Endothelial cell (in vitro differentiated cells): ENCODE measurements around the gene MRRF. TPM values are rescaled to one million over a fixed set of nuclear protein-coding genes. Genes with fewer than 3 reads are reported as not detected.
"Not testable (repeated sequence)": the region's sequence is repeated elsewhere in the genome, so short reads cannot be mapped to it uniquely, and the experiment has no call there.

Experiments used
- DNase-seq: peaks from one replicate; pipeline ENCODE4 v3.0.0; 2021; ENCODE audit warnings: low spot score
- H3K27ac Mint-ChIP-seq: one replicate; pipeline ENCODE4 v1.8.0; 2021; ENCODE audit warnings: mixed read lengths, inconsistent platforms; ENCODE audit not compliant: unreplicated experiment
- H3K27me3 Mint-ChIP-seq: one replicate; pipeline ENCODE4 v1.8.0; 2021; ENCODE audit warnings: mild to moderate bottlenecking, moderate library complexity, mixed read lengths, inconsistent platforms; ENCODE audit not compliant: unreplicated experiment
- H3K36me3 Mint-ChIP-seq: one replicate; pipeline ENCODE4 v1.8.0; 2021; ENCODE audit warnings: mild to moderate bottlenecking, low read depth, mixed read lengths, inconsistent platforms; ENCODE audit not compliant: unreplicated experiment
- H3K4me1 Mint-ChIP-seq: one replicate; pipeline ENCODE4 v1.8.0; 2021; ENCODE audit warnings: mild to moderate bottlenecking, mixed read lengths, inconsistent platforms; ENCODE audit not compliant: unreplicated experiment
- H3K4me3 Mint-ChIP-seq: one replicate; pipeline ENCODE4 v1.8.0; 2021; ENCODE audit warnings: mild to moderate bottlenecking, mixed read lengths, inconsistent platforms; ENCODE audit not compliant: unreplicated experiment
- H3K9me3 Mint-ChIP-seq: one replicate; pipeline ENCODE4 v1.8.0; 2021; ENCODE audit warnings: mixed read lengths, inconsistent platforms; ENCODE audit not compliant: unreplicated experiment
- CTCF ChIP-seq: fragments of 200-600 bp; sonication (generic); IDR thresholded peaks from one replicate; pipeline ENCODE4 v1.5.0; 2021; ENCODE audit warnings: antibody characterized with exemption; ENCODE audit not compliant: unreplicated experiment
- total RNA-seq: library from RNA; stranded (reverse); fragmentation: NEBNext Ultra II Directional; extraction: Animal tissue kit (Norgen Biotek cat#: 25700); gene quantifications from one replicate; pipeline ENCODE4 v1.2.1, GENCODE V29; 2021; ENCODE audit not compliant: unreplicated experiment

Gene MRRF
- total RNA-seq, 1 donor from 2014 or later = 40.3 TPM

DNA sequence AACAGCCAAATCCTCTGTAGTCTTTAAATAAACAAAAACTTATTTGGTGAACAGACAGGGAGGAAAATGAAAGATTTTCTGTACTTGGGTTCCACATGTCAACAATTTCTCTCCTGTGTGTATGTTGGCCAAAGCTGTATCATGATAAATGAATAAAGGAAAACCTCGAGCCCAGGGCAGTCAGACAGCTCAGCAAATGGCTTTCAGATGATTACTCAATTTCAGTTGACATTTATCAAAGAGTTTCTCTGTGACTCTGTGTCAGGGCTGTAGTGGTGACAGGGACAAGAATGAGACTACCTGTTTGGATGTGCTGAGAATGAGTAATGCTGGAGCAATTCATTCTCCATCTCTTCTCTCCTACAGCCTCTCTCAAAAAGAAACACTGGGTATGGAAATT is 60.4 kb downstream of the MRRF start:
- H3K4me3 Mint-ChIP-seq = no peak overlapping the region
- H3K36me3 Mint-ChIP-seq = peaks cover 22% of the 10 kb centered on the region
- peaks cover 11% of the 10 kb centered on the region for H3K4me1 Mint-ChIP-seq

DNA sequence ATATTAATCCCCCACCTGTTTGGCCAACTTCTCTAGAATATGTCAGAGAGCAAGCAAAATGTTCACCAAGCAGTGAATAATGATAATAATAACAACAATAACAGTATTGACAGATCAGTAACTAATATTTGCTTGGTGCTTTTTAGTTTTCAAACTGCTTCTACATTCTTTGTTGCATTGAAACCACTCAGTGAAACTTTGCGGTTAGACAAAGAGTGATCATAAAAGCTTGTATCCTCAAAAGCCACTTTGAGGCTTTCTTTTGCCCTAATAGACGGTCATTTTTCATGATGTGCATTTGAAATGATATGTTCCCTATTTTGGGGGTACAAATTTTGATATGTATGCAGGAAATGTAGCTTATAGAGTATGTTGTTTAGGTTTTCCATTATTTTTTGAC is 62.5 kb downstream of the MRRF start:
- Mint-ChIP-seq H3K36me3 (peaks cover 25% of the 10 kb centered on the region), H3K4me1 (peaks cover 25% of the 10 kb centered on the region), H3K4me3 (no peak overlapping the region), H3K9me3 (no peaks in the 10 kb centered on the region), H3K27me3 (no peaks in the 10 kb centered on the region), H3K27ac (no peak overlapping the region)
- TF ChIP-seq CTCF = no peak
- DNase-seq = no peak

More for the DNA sequence above, 60.4 kb downstream of the MRRF start:
- H3K9me3 Mint-ChIP-seq = no peaks in the 10 kb centered on the region
- no peak for TF ChIP-seq CTCF
- no peak overlapping the region for H3K27ac Mint-ChIP-seq
- no peak for DNase-seq
- no peaks in the 10 kb centered on the region for H3K27me3 Mint-ChIP-seq

DNA sequence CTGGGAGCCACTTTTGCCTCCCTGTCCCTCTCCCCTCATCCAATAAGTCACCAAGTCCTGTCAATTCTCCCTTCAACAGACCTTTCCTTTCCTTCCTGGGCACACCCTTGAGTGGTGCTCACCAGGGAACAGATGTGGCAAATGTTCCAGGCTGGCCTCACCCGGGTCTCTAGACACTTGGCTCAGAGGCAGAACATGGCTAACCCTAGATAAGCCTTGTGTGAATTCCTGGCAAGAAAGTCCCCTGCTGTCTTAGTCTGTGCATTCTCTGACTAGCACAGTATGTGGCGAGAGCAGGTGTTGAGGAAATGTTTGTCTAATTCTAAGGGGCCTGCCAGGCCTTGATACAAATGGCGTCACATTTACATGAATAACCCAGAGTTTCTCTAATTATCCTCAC is 64.9 kb downstream of the MRRF start:
- Mint-ChIP-seq H3K27me3 (no peaks in the 10 kb centered on the region), H3K4me1 (peaks cover 41% of the 10 kb centered on the region), H3K9me3 (no peaks in the 10 kb centered on the region), H3K27ac (no peak overlapping the region), H3K4me3 (no peak overlapping the region), H3K36me3 (peaks cover 10% of the 10 kb centered on the region)
- no peak for TF ChIP-seq CTCF
- DNase-seq = no peak

DNA sequence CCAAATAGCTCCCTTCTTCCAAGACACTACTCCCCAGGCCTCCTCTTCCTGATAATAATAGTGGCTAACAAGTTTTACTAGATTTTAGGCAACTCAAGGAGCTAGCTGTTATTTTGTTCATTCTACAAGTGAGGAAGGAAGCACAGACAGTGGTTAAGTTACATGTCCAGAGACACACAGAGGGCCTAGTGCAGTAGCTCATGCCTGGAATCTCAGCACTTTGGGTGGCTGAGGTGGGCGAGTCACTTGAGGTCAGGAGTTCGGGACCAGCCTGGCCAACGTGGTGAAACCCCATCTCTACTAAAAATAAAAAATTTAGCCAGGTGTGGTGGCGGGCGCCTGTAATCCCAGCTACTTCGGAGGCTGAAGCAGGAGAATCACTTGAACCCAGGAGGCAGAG is 65.8 kb downstream of the MRRF start:
- DNase-seq, H3K27me3 Mint-ChIP-seq, H3K4me3 Mint-ChIP-seq, H3K9me3 Mint-ChIP-seq, H3K36me3 Mint-ChIP-seq, H3K27ac Mint-ChIP-seq: not testable (repeated sequence)
- H3K4me1 Mint-ChIP-seq = peaks cover 44% of the 10 kb centered on the region

DNA sequence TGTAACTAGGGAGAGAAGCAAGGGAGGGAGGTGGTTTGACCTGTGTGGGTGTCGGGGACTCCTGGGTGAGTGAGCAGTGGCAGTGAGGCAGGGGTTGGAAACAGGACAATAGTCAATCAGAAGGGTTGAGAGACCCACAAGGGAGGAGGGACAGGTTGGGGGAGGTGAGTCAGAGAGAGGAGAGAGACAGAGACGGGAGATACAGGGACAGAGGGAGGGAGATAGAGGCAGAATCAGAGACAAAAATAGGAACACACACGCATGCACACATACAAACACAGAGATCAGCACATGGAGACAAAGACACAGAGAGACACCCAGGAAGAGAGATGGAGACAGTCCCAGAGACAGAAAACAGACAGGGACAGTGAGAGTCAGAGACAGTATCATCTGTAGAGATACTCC is 66.8 kb downstream of the MRRF start:
- Mint-ChIP-seq H3K27me3 (peaks cover 1% of the 10 kb centered on the region), H3K4me3 (peak overlapping the region; percentile 74), H3K9me3 (no peaks in the 10 kb centered on the region), H3K36me3 (peaks cover 3% of the 10 kb centered on the region), H3K4me1 (peaks cover 53% of the 10 kb centered on the region), H3K27ac (peak overlapping the region; percentile 98)
- no peak for TF ChIP-seq CTCF
- no peak for DNase-seq

DNA sequence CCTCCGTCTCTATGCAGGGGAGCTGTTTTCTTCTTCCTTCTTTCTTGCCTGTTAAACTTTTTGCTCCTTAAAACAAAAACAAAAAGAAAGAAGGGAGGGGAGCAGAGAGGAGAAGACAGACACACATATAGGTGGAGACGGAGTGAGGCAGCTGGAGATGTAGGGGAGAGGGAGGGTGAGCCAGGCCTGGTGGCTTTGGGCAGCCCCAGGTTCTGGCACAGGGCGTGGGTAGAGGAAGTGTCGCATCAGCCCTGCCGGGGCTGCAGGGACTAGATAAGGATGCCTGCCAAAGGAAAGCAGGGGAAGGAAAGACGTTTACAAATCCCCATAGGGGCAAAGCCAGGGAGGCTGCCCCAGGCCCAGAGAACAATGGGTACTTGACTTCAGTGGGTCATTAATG is 67.4 kb downstream of the MRRF start:
- peaks cover 55% of the 10 kb centered on the region for H3K4me1 Mint-ChIP-seq
- peaks cover 3% of the 10 kb centered on the region for H3K36me3 Mint-ChIP-seq
- H3K27ac Mint-ChIP-seq = peak overlapping the region; percentile 98
- H3K9me3 Mint-ChIP-seq = no peaks in the 10 kb centered on the region
- DNase-seq = peak; percentile 51
- no peak for TF ChIP-seq CTCF
- H3K27me3 Mint-ChIP-seq = peaks cover 3% of the 10 kb centered on the region
- H3K4me3 Mint-ChIP-seq = no peak overlapping the region
